IMR-90 (cell line): Measurements from ENCODE around the gene GNAS-AS1. TPM values are rescaled to one million over a fixed set of nuclear protein-coding genes. Genes with fewer than 3 reads are reported as not detected.

Source experiments
- ATAC-seq: fragments of 200-7000 bp; cut with Tn5 transposase; 2 replicates; pipeline ENCODE4 v1.9.1; 2020; ENCODE audit warnings: low read depth, mild to moderate bottlenecking, moderate library complexity
- BruUV-seq: library from RNA; stranded (reverse); fragments of 400-500 nt; replicated peaks from 2 replicates; lab custom pipeline; 2021; lab: Mats Ljungman, UMichigan
- CTCF ChIA-PET: fragments of 300-600 bp; formaldehyde crosslinking; extraction: SDS; loops from one replicate; lab custom pipeline; 2021; ENCODE audit warnings: antibody characterized with exemption; lab: Yijun Ruan, JAX
- POLR2A ChIA-PET: fragments of 300-600 bp; sonication (Branson Sonifier 250); formaldehyde crosslinking; loops from one replicate; lab custom pipeline; 2022; ENCODE audit warnings: antibody characterized with exemption; ENCODE audit not compliant: unreplicated experiment; lab: Charles Lee
- DNase-seq: peaks from one replicate; pipeline ENCODE4 v3.0.0; 2013
- H2AFZ ChIP-seq: replicated peaks from 2 replicates; pipeline ENCODE3; 2013; ENCODE audit warnings: low read length, mild to moderate bottlenecking; ENCODE audit not compliant: poor library complexity
- H2AK5ac ChIP-seq: 2 replicates; pipeline ENCODE4 v1.6.1; 2013; ENCODE audit warnings: low read depth, low read length, inconsistent platforms
- H2AK9ac ChIP-seq: replicated peaks from 2 replicates; pipeline ENCODE3; 2013; ENCODE audit warnings: mild to moderate bottlenecking, low read depth, low read length, moderate library complexity; ENCODE audit not compliant: poor library complexity
- H2BK120ac ChIP-seq: 2 replicates; pipeline ENCODE4 v1.6.1; 2013; ENCODE audit warnings: low read depth, low read length, inconsistent platforms
- H2BK15ac ChIP-seq: 3 replicates; pipeline ENCODE4 v1.6.1; 2013; ENCODE audit warnings: low read depth, low read length, inconsistent platforms
- H2BK20ac ChIP-seq: 2 replicates; pipeline ENCODE4 v1.6.1; 2013; ENCODE audit warnings: low read depth, mild to moderate bottlenecking, inconsistent platforms, low read length, moderate library complexity
- H2BK5ac ChIP-seq: 2 replicates; pipeline ENCODE4 v1.6.1; 2013; ENCODE audit warnings: mild to moderate bottlenecking, low read depth, low read length, inconsistent platforms; ENCODE audit not compliant: poor library complexity, severe bottlenecking
- H3K14ac ChIP-seq: replicated peaks from 2 replicates; pipeline ENCODE4 v1.6.1; 2013; ENCODE audit warnings: low read depth, low read length, inconsistent platforms
- H3K18ac ChIP-seq: 2 replicates; pipeline ENCODE4 v1.6.1; 2013; ENCODE audit warnings: low read depth, low read length, control low read depth
- H3K23ac ChIP-seq: 2 replicates; pipeline ENCODE4 v1.6.1; 2013; ENCODE audit warnings: low read depth, low read length, inconsistent platforms
- H3K27ac ChIP-seq: 2 replicates; pipeline ENCODE4 v1.5.1; 2013; ENCODE audit warnings: mild to moderate bottlenecking, control low read depth, low read length; ENCODE audit not compliant: insufficient read depth
- H3K27me3 ChIP-seq: 2 replicates; pipeline ENCODE4 v1.6.1; 2013; ENCODE audit warnings: low read length; ENCODE audit not compliant: control insufficient read depth, insufficient read depth
- H3K36me3 ChIP-seq: 2 replicates; pipeline ENCODE4 v1.6.1; 2013; ENCODE audit warnings: low read length, mixed read lengths; ENCODE audit not compliant: control insufficient read depth, insufficient read depth
- H3K4ac ChIP-seq: 2 replicates; pipeline ENCODE4 v1.6.1; 2013; ENCODE audit warnings: low read depth, low read length, inconsistent platforms
- H3K4me1 ChIP-seq: 2 replicates; pipeline ENCODE4 v1.6.1; 2013; ENCODE audit warnings: low read length, mixed read lengths; ENCODE audit not compliant: control insufficient read depth, insufficient read depth
- H3K4me2 ChIP-seq: 2 replicates; pipeline ENCODE4 v1.6.1; 2013; ENCODE audit warnings: low read depth, mild to moderate bottlenecking, control low read depth, low read length, moderate library complexity
- H3K4me3 ChIP-seq: 2 replicates; pipeline ENCODE4 v1.5.1; 2013; ENCODE audit warnings: low read depth, mild to moderate bottlenecking, control low read depth, low read length, moderate library complexity; ENCODE audit not compliant: insufficient read depth
- H3K56ac ChIP-seq: 2 replicates; pipeline ENCODE4 v1.6.1; 2013; ENCODE audit warnings: low read length, inconsistent platforms; ENCODE audit not compliant: insufficient read depth; ENCODE audit errors: extremely low read depth
- H3K79me1 ChIP-seq, 2 experiments: 2 replicates each; pipeline ENCODE4 v1.6.1; 2013; ENCODE audit warnings: low read length in 2 of 2, inconsistent platforms in 1 of 2, low read depth in 1 of 2
- H3K9ac ChIP-seq: 2 replicates; pipeline ENCODE4 v1.6.1; 2013; ENCODE audit warnings: low read depth, low read length, control low read depth
- H3K9me1 ChIP-seq: 2 replicates; pipeline ENCODE4 v1.6.1; 2013; ENCODE audit warnings: low read length, inconsistent platforms; ENCODE audit not compliant: insufficient read depth
- H3K9me3 ChIP-seq: 2 replicates; pipeline ENCODE4 v1.6.1; 2013; ENCODE audit warnings: low read length; ENCODE audit not compliant: control insufficient read depth, insufficient read depth
- H4K20me1 ChIP-seq: 2 replicates; pipeline ENCODE4 v1.6.1; 2013; ENCODE audit warnings: low read length, inconsistent platforms; ENCODE audit not compliant: insufficient read depth
- H4K5ac ChIP-seq: 2 replicates; pipeline ENCODE4 v1.6.1; 2013; ENCODE audit warnings: mild to moderate bottlenecking, low read depth, low read length, control low read depth
- H4K8ac ChIP-seq, 2 experiments: 2 replicates each; pipeline ENCODE4 v1.6.1; 2013; ENCODE audit warnings: low read depth in 2 of 2, low read length in 2 of 2, control low read depth in 1 of 2, inconsistent platforms in 1 of 2
- H4K91ac ChIP-seq: 2 replicates; pipeline ENCODE4 v1.6.1; 2013; ENCODE audit warnings: low read depth, low read length, inconsistent platforms; ENCODE audit not compliant: insufficient read depth
- BHLHE40 ChIP-seq: fragments of 150-350 bp; IDR thresholded peaks from 2 replicates; pipeline ENCODE4 v1.6.1; 2016; ENCODE audit warnings: mild to moderate bottlenecking, low read depth, low read length
- CEBPB ChIP-seq: IDR thresholded peaks from 2 replicates; pipeline ENCODE4 v1.6.1; 2012; ENCODE audit warnings: low read depth, low read length, improper control_type of control experiment
- CHD1 ChIP-seq: IDR thresholded peaks from 2 replicates; pipeline ENCODE4 v1.6.1; 2012; ENCODE audit warnings: low read depth, low read length, improper control_type of control experiment
- ELK1 ChIP-seq: fragments of 150-350 bp; IDR thresholded peaks from 2 replicates; pipeline ENCODE4 v1.6.1; 2016; ENCODE audit warnings: low read depth, mild to moderate bottlenecking, low read length, moderate library complexity, borderline replicate concordance
- FOS ChIP-seq: fragments of 150-350 bp; IDR thresholded peaks from 2 replicates; pipeline ENCODE4 v1.6.1; 2016; ENCODE audit warnings: low read depth, low read length
- MAFK ChIP-seq: IDR thresholded peaks from 2 replicates; pipeline ENCODE4 v1.6.1; 2012; ENCODE audit warnings: low read depth, low read length, improper control_type of control experiment
- MAZ ChIP-seq: IDR thresholded peaks from 2 replicates; pipeline ENCODE4 v1.6.1; 2012; ENCODE audit warnings: low read depth, mild to moderate bottlenecking, low read length, improper control_type of control experiment, moderate library complexity, borderline replicate concordance
- MXI1 ChIP-seq: IDR thresholded peaks from 2 replicates; pipeline ENCODE4 v1.6.1; 2012; ENCODE audit warnings: low read depth, mild to moderate bottlenecking, low read length, moderate library complexity, borderline replicate concordance
- NFE2L2 ChIP-seq: fragments of 150-350 bp; IDR thresholded peaks from 2 replicates; pipeline ENCODE4 v1.6.1; 2016; ENCODE audit warnings: low read depth, mild to moderate bottlenecking, low read length
- POLR2A ChIP-seq: IDR thresholded peaks from 2 replicates; pipeline ENCODE4 v1.6.1; 2012; ENCODE audit warnings: mild to moderate bottlenecking, low read depth, low read length
- RAD21 ChIP-seq: IDR thresholded peaks from 2 replicates; pipeline ENCODE4 v1.6.1; 2012; ENCODE audit warnings: low read length, improper control_type of control experiment
- RCOR1 ChIP-seq: IDR thresholded peaks from 2 replicates; pipeline ENCODE4 v1.6.1; 2012; ENCODE audit warnings: mild to moderate bottlenecking, low read length, improper control_type of control experiment; ENCODE audit not compliant: insufficient replicate concordance
- RFX5 ChIP-seq: IDR thresholded peaks from 2 replicates; pipeline ENCODE4 v1.8.0; 2012; ENCODE audit warnings: low read depth, mild to moderate bottlenecking, low read length, moderate library complexity
- SMC3 ChIP-seq: fragments of 150-350 bp; IDR thresholded peaks from 2 replicates; pipeline ENCODE4 v1.6.1; 2016; ENCODE audit warnings: low read depth, mild to moderate bottlenecking, antibody characterized with exemption, low read length, moderate library complexity
- USF2 ChIP-seq: fragments of 150-350 bp; IDR thresholded peaks from 2 replicates; pipeline ENCODE4 v1.6.1; 2017; ENCODE audit warnings: mild to moderate bottlenecking, antibody characterized with exemption, low read length, low read depth
- WGBS, 2 experiments: methylation state at CpG; one replicate each; pipeline versions ENCODE4 v1.1.5 to v1.1.7; 2013; ENCODE audit warnings: missing lambda C conversion rate in 2 of 2; ENCODE audit not compliant: insufficient read length in 1 of 2; ENCODE audit errors: extremely low coverage in 2 of 2; 5-methylcytosine and 5-hydroxymethylcytosine counted together
- dilution Hi-C: fragments of 300-500 bp; cut with HindIII; formaldehyde crosslinking; loops from one replicate; pipeline ENCODE4 v1.14.3; 2018; ENCODE audit warnings: low sequenced_read_pairs; ENCODE audit not compliant: unreplicated experiment
- in situ Hi-C: fragments of 300-500 bp; cut with MboI; formaldehyde crosslinking; loops from 3 replicates; pipeline ENCODE4 v1.14.3; 2019; ENCODE audit warnings: low sequenced_read_pairs, inconsistent platforms, mixed read lengths
- intact Hi-C: fragments of 100-400 bp; cut with micrococcal nuclease; formaldehyde crosslinking; loops from 2 replicates; pipeline ENCODE4 v1.10.0; 2022
- polyA plus RNA-seq, 3 experiments: library from polyadenylated mRNA; depleted of rRNA; stranded (reverse); fragments of >200 nt; gene quantifications; 2 replicates each; pipeline ENCODE4 v1.2.3, GENCODE V29; 2012; ENCODE audit warnings: low replicate concordance in 1 of 3
- total RNA-seq: library from RNA; depleted of rRNA; stranded (reverse); fragments of >200 nt; gene quantifications from 2 replicates; pipeline ENCODE4 v1.2.3, GENCODE V29; 2012
- TF ChIP-seq, protein P1 (sequence below): conservative IDR thresholded peaks from 2 replicates; pipeline ENCODE4 v1.5.1; 2012; ENCODE audit warnings: mild to moderate bottlenecking, low read depth, low read length, improper control_type of control experiment

GNAS-AS1 gene
- total and polyA plus RNA-seq, 2 of the 4 experiments (the other 2 are of a cell fraction): 0.54 to 0.60 TPM

- ChIA-PET CTCF (interaction anchor here (0.7 kb wide), 1 partner anchor 81 kb away, joined by 8 read pairs; no protein-coding TSS in a partner anchor), POLR2A (no interaction called here)
- no peaks in the 10 kb centered on the region for H3K9me3 ChIP-seq
- intact Hi-C loops (no loop called here), dilution Hi-C loops (no loop called here), in situ Hi-C loops (no loop called here)
- H3K79me1 ChIP-seq: no peaks in the 10 kb centered on the region
- no peak overlapping the region for H2AK9ac ChIP-seq
- H3K4me3 ChIP-seq: no peak overlapping the region
- no peak overlapping the region for H2BK120ac ChIP-seq
- no peak for ATAC-seq
- H3K9ac ChIP-seq: no peak overlapping the region
- no peak overlapping the region for H4K8ac ChIP-seq
- no peak overlapping the region for H2AK5ac ChIP-seq
- no peak overlapping the region for H4K5ac ChIP-seq
- H2BK15ac ChIP-seq: no peak overlapping the region
- H2BK5ac ChIP-seq: no peak overlapping the region
- TF ChIP-seq ELK1: no peak
- TF ChIP-seq RCOR1: no peak
- TF ChIP-seq MAZ: no peak
- no peak for TF ChIP-seq FOS
- no peak for TF ChIP-seq CEBPB
- TF ChIP-seq, protein P1, sequence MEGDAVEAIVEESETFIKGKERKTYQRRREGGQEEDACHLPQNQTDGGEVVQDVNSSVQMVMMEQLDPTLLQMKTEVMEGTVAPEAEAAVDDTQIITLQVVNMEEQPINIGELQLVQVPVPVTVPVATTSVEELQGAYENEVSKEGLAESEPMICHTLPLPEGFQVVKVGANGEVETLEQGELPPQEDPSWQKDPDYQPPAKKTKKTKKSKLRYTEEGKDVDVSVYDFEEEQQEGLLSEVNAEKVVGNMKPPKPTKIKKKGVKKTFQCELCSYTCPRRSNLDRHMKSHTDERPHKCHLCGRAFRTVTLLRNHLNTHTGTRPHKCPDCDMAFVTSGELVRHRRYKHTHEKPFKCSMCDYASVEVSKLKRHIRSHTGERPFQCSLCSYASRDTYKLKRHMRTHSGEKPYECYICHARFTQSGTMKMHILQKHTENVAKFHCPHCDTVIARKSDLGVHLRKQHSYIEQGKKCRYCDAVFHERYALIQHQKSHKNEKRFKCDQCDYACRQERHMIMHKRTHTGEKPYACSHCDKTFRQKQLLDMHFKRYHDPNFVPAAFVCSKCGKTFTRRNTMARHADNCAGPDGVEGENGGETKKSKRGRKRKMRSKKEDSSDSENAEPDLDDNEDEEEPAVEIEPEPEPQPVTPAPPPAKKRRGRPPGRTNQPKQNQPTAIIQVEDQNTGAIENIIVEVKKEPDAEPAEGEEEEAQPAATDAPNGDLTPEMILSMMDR: no peak
- no peak for TF ChIP-seq NFE2L2
- TF ChIP-seq BHLHE40: no peak
- no peak for TF ChIP-seq RFX5
- no peak for TF ChIP-seq MXI1
- no peak for TF ChIP-seq USF2
- no peak for TF ChIP-seq RAD21
- TF ChIP-seq CHD1: no peak
- TF ChIP-seq POLR2A: no peak
- no peak for TF ChIP-seq SMC3
- TF ChIP-seq MAFK: no peak
- no peaks in the 10 kb centered on the region; the same call in 1 of the 2 replicates for H3K9me1 ChIP-seq
- DNase-seq: no peak
- no peak overlapping the region for H3K56ac ChIP-seq
- WGBS, 2 experiments: no CpG with 5 or more reads among the region's 7 CpGs
- H3K4ac ChIP-seq: no peak overlapping the region
- peaks cover 56% of the 10 kb centered on the region for H3K27me3 ChIP-seq
- no peak overlapping the region for H4K91ac ChIP-seq
- no TSS peak for BruUV-seq
- no peaks in the 10 kb centered on the region for H3K4me1 ChIP-seq
- no peak overlapping the region for H2BK20ac ChIP-seq
- no peak overlapping the region for H3K14ac ChIP-seq
- no peak overlapping the region for H3K23ac ChIP-seq
- H2AFZ ChIP-seq: no peak overlapping the region
- no peak overlapping the region for H3K4me2 ChIP-seq
- H3K36me3 ChIP-seq: no peaks in the 10 kb centered on the region
- H3K18ac ChIP-seq: no peak overlapping the region
- H3K27ac ChIP-seq: no peak overlapping the region
- H4K20me1 ChIP-seq: no peaks in the 10 kb centered on the region
These were observed 59.4 kb downstream of the GNAS-AS1 start for GRCh38 chr20:58791286-58791685.
